DMS79 treated with DMSO at 0.1 percent for 48 hours (cell line): ENCODE measurements around the gene AEN.

Experiments
- DNase-seq: peaks from one replicate; lab custom pipeline; 2025; lab: John Stamatoyannopoulos, UW

The AEN gene

DNA sequence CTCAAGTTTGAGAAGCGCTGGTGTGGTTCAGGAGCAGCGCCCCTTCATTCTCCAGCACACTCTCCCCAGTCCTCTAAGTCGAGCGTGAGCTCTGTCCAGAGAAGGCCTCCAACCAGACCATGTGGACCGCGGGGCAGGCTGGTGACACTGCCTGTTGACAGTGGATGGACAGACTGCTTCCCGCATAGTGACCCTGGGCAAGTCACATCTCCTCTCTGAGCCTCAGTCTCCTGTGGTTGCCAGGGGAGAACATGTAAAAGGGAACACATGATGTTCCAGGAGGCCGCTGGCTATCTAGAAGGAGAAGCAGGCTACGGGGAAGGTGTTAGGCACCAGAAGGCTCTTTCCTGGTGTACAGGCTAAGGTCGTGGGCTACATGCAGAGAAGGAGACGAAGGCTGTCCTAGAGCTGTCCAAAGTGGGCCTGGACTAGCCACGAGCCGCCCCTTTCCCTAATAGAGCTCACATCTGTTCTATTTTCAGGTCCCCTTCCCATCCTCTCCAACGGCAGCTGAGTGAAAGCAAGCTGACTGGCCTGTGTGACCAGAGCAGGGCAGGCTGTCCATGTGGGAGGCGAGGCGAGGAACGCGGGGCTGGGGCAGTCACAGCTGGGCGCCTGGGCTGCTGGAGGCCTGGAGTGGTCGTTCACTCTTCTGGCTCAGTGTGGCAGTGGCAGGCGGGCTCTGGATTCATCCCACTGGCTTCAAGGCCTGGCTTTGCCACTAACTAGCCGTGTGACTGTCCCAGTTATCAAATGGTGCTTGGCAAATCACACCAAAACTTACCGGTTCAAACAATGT is 28.8 kb downstream of the AEN start:
- no peak for DNase-seq

DNA sequence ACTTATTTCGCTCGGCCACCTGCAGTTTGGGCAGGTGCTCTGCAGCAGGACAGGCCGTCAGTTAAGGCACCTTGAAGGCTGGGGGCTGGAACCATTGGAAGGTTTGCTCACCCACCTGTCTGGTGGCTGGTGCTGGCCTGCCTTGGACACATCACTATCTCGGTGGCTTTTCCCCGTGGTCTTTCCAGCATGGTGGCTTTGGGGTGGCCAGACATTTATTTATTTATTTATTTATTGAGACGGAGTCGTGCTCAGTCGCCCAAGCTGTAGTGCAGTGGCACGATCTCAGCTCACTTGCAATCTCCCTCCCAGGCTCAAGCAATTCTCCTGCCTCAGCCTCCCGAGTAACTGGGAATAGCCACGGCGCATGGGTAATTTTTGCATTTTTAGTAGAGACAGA is 29.4 kb downstream of the AEN start:
- DNase-seq, result no peak

DNA sequence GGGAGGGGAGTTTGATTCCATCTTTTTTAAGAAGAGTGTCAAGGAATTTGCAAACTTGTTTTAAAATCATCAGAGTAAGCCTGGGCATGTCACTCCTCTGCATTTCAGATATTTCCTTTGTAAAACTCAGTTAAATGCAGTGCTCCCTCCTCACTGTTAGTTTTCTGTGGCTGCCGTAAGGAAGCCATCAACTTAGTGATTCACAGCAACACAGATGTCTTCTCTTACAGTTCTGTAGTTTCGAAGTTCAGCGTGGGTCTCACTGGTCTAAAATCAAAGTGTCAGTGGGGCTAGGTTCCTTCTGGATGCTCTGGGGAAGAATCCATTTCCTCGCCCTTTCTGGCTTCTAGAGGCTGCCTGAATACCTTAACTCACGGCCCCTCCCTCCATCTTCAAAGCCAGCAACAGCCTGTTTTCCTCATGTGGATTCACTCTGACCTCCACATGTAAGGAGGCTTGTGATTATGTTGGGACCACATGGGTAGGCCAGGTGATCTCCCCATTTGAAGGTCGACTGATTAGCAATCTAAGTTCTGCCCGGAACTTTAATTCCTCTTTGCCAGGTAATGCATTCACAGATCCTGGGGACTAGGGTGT is 30.1 kb downstream of the AEN start:
- no peak for DNase-seq

DNA sequence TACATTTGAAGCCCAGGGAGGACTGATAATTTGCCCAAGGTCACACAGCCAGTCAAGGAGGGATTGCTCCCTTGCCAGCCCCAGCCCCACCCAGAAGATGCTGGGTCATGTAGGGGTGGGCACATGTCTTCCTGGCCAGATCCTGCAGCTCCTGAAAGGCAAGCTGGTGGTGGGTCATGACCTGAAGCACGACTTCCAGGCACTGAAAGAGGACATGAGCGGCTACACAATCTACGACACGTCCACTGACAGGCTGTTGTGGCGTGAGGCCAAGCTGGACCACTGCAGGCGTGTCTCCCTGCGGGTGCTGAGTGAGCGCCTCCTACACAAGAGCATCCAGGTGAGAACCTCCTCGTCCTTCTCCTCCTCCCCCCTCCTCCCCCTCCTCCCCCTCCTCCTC is 30.8 kb downstream of the AEN start:
- no peak for DNase-seq

DNA sequence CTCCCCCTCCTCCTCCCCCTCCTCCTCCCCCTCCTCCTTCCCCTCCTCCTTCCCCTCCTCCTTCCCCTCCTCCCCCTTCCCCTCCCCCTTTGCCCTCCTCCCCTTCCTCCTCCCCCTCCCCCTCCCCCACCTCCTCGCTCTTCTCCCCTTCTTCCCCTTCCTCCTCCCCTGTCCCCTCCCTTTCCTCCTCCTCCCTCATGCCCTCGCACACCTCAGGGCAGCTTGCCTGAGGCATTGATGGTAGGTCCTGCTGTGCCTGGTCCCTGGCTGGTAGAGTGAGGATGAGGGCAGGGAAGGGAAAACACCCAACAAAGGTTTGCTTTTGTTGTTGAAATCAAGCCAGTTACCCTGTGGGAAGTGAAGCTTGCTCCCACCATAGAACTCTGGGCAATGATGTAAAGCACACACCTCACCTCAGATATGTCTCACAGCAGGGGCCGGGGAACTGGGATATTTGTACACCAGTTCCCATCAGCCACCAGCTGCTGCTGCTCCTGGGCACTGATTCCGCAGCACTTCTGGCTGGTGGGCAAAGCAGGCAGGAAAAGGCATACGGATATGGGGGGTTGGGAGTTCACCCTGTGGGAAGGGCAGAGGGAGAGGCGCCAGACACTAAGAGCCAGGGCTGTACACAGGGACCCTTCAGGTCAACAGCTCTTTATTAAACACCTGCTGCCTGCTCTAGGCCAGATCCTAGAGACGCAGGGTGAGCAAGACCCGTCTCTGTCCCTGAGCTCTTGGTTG is 31.5 kb downstream of the AEN start:
- DNase-seq, result no peak

DNA sequence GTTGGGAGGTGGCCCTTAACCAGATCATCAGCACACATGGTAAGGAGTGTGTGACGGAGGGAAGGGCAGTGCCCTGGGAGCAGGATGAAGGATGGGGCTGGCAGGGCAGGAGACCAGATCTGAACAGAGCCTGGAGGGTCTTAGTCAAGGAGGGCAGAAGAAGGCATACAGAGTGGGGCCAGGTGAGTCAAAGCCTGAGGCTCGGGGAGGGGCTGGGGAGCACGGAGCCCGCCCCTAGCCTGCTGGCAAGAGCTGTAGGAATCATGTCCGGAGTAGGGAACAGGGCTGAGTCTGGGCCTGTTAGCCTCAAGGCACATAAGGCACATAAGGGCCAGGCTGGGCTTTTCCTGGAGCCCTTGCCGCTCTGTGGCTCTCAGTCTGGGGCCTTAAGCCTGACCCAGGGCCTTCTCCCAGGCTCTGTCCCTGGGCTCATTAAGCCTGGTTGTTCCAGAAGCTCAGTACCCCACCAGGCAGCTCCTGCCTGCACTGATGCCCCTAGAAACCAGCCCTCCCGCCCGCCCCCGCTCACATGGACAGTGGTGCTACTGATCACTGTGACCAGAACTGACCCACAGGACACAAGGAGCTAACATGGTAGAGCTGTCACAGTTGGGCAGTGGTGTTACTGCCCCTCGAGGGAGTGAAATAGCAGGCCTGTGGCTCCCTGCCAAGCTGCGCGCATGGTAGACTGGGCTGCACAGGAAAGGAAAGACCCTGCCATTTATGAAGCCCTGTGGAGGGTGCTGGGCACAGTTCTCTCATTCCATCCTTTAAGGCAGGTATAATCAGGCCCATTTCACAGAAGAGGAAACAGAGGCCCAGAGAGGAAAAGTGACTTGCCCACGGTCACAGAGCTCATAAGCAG is 32.3 kb downstream of the AEN start:
- DNase-seq, result no peak

DNA sequence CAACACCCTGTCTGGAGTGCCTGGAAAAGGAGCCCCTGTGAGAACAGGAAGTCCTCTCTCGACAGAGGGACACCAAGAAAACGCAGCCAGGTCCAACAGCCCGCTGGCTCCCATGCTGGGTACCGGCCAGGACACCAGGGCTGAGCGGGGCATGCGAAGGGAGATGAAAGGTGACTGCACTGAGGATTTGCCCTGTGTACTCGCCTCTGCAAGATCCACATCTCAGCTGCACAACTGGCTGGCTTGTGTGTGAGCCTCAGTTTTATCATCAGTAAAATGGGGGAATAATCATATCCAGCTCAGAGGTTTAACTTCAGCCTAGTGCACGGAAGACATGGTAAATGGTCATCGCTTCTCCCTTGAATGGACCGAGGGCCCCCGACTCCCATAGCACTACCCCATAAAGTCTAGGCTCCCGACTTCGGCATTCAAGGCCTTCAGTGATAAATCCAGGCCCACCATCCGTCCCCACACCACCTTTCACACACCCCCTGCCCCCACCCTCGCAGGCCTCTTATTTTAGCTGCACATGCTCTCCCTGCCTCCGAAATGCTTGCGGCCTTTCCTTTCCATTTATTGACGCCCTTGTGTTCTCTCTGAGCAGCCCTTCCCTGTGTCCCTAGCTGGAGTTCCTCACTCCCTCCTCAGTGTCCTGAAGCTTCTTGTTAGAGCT is 33.4 kb downstream of the AEN start:
- no peak for DNase-seq

DNA sequence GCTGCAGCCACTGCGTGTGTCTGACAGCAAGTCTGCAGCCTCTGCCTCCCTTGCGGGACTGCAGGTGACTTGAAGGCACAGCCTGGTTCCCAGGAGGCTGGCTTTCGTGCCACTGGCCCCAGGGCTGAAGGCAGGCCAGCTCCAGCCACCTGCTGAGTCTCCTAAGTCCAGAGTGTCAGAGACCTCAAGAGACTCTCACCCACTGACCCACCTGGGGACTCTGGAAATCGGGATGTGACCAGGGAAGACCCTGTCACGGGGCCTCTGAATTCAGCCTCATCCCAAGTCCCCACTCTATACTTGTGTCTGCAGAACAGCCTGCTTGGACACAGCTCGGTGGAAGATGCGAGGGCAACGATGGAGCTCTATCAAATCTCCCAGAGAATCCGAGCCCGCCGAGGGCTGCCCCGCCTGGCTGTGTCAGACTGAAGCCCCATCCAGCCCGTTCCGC is 34.0 kb downstream of the AEN start:
- no peak for DNase-seq

DNA sequence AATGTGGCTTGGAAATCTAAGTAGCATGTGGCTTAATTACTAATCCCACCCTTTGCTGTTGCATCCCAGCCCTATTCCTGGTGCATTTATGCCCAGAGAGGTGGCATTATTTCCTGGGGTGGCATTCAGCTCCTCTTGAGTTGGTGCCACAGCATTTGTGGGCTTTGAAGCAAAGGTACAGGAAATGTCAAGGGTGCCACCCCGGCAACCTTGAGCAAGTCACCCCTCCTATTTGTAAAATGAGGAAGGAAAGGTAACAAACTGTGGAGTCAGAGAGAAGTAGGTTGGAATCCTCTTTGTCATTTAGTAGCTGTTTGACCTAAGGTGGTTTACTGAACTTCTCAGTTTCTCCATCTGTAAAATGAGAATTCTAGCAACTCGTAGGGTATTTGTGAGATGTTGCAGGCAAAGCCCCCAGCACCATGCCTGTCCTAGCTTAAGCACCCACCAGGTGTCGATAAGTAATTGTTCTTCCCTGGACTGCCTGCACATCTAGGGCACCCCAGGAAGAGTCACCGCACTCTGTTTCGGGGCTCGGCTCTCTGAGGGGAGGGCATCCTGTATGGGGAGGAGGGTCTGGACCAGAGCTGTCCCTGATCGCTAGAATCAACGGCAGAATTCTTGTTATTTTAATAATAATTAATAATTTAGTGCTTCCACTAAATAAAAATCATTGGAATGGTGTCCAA is 34.8 kb downstream of the AEN start:
- DNase-seq, result no peak

DNA sequence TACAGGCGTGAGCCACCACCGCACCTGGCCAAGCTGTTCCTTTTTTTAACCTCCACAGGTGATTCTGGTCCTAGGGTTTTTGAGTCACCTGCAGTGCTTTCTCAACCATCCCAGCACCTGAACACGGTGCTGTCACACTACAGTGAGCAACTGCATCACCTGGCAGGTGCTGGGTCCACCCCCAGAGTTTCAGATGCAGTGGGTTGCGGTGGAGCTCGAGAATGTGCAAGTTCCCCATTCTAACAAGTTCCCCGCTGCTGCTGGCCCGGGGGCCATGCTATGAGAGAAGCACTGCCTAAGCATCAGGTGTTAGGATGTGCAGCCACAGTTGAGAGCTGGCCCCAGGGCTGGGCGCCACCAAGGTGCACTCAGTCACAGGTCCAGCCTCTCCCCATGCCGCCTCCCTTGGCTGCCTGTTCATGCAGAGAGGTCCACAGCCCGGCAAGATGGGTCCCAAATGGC is 35.7 kb downstream of the AEN start:
- DNase-seq, result no peak

DNA sequence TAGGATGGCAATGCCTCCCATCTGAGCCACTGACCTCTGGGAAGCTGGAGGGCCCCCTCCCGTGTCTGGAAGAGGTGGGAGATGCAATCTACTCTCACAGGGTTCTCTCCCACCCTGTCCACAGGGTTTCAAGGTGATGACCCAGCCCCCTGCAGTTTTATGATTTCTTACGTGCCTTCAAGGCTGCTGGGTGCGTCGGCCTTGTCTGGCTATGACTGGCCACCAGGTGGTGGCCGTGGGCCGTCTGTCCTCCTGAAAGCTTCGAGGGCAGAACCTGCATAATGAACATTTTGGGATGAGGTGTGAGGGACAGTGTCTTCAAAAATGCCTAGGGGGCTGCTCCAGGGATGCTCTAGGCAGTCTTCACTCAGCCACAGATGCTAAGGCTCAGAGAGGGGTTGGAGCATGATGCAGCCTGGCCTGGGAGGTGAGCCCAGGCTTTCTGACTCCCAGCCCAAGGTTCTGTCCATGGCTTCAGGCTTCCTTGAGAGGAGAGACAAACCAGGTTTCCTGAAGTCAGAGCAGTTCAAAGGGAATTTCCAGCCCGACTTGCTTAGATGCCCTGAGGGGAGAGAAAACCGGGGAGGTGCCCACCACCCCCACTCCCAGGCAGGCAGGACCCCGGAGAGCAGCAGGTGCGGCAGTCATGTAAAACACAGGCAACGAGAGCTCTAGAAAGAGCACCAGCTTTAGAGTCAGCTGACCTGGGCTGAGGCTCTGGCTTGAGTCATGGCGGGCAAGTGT is 36.4 kb downstream of the AEN start:
- no peak for DNase-seq

DNA sequence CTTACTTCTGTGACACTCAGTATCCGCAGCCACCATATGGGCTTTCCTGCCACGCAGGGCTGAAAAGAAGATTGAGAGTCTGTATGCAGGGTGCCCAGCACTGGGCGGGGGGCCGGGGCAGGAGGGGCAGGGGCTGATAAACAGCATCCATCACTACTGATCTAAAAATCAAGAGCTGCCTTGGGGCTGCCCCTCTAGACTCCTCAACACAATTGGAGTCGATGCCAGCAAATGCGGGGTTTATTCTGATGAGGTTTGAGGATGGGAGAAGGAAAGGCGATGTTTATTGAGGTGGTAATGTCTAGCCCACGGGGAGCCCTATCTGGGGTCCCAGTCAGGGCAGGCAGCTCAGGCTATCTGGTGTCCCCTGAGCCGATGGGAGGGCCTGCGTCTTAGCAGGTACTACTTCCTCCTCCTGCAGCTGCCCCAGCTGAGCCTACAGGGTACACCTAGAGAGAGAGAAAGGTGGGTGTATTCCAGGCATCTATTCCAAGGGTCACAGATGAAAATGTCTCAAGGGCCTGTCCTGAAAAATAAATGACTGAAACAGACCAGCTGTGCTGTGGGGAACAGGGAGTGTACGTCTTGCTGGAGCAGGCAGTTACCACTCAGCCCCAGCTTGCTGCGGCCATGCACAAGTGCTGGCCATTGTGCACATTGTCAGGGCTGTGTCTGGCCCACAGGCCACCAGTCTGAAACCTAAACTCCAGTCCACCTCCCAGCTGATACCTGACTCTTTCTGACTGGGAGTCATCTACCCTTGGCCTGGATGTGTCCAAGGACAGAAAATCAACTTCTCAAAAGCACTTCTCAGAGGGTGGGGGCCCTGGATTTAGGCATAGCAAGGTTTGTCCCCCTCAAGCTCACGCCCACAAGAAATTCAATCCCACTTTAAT is 37.2 kb downstream of the AEN start:
- DNase-seq, result no peak

DNA sequence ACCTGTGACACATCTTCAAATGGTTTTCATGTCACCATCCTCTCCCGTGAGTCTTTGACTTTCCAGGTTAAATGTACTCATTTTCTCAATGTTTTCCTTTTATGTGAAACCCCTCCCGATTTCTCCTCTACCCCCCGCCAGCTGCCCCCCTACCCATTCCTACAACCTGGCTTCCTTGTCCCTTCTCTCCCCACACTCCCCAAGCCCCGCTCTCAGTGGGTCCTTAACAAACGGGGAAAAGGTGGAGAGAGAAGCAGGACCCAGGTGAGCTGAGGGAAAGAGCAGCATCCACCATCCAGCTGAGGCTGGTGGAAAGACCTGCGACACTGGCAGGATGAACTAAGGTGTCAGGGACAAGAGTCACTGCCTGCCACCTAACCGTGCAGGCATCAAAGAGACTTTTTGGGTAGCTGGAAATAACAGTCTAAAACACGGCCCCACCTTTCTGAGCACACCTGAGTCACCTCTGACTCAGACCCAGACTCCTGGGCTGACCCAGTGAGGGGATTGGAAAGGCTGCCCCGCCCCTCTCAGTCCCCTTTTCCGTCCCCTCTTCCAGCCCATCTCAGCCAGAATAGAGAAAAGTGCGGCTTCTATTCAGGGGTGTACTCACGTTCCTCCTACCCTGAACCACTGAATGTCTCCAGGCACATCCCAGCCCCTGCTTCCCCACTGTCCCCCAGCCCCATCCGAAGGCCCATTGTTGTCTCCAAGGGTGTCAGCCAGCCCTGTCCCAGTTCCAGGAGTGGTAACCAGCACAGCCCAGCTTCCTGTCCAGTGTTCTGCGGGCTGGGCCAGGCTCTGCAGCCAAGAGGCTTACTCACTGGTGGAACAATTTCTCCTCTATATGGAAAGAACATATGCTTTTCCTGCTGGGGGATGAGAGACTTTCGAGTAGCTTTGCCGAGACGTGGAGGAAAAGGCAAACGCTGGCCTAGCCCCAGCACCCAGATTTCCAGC is 38.1 kb downstream of the AEN start:
- no peak for DNase-seq

DNA sequence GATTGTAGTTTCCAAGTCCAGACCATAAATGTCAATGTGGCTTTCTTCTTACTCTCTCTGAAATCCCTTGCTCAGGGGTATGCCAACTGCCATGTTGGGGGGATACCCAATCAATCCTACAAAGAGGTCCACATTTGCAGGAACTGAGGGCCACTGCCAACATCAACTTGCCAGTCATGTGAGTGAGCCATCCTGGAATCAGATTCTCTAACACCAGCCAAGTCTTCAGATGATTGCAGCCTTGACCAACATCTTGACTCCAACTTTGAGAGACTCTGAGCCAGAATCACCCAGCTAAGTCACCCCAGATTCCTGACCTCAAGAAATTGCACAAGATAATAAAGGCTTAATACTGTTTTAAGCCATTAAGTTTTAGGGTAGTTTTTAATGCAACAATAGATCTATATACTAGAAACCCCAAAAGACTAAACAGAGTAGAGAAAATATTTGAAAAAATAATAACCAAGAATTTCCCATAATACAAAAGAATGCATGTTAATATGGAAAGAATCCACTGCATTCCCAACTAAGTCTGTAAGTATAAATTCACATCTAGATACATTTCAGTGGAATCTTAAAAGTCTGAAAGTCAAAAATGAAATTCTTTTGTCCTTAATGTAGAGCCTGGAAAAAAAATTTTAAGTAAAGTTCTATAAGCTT is 40.0 kb downstream of the AEN start:
- no peak for DNase-seq

DNA sequence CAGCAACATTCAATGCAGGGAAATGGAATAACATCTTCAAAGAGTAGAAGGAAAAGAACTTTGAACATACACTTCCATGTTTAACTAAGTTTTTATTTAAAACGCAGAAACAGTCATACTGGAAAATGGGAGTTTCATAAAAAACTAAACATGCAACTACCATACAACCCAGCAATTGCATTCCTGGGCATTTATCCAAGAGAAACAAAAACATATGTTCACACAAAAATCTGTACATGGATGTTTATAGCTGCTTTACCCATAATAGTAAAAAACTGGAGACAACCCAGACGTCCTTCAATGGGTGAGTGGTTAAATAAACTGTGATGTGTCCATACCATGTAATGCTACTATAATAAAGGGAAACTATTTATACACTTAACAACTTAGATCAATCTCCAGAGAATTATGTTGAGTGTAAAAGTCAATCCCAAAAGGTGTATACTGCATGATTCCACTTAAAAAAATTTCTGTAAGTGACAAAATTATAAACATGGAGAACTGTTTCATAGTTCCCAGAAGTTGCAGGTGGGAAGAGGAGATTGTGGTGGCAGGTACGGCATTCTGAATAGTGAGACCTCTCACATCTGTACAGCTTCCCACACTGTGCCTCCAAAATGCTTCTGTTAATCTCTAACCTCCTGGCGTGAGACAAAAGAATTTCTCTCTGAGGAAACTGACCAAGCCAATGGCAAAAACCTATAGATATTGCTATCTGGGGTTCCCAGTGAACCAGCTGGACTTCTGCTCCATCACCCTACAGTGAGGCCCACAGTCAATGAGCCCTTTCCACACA is 40.8 kb downstream of the AEN start:
- no peak for DNase-seq

DNA sequence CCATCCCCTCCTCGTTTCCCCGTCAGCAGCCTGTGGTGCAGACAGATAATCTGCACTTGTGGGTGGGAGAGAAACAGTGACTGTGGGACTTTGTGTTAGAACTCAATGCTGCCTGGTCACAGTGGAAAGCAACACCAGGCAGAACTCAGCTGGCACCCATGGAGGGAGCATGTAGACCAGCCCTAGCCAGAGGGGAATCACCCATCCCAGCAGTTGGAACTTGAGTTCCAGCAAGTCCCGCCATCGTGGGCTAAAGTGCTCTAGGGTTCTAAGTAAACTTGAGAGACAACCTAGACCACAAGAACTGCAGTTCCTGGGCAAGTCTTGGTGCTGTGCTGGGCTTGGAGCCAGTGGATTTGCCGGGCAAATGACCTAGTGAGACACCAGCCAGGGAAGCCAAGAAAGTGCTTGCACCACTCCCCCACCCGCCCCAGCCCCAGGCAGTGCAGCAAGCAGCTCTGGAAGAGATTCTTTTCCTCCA is 42.0 kb downstream of the AEN start:
- DNase-seq, result no peak
